Left ventricle myocardium superior (tissue), 1 donor: ENCODE results near the gene SNAI3. TPM values are rescaled to one million over a fixed set of nuclear protein-coding genes. Genes with fewer than 3 reads are reported as not detected.

Source experiments
- ATAC-seq: fragments of 200-7000 bp; cut with Tn5 transposase; one replicate; pipeline ENCODE4 v1.9.1; 2020; ENCODE audit warnings: mild to moderate bottlenecking, moderate library complexity
- DNase-seq: peaks from one replicate; pipeline ENCODE4 v3.0.0-alpha.2; 2020
- intact Hi-C: fragments of 100-400 bp; cut with micrococcal nuclease; formaldehyde crosslinking; loops from one replicate; pipeline ENCODE4 v1.11.0; 2022
- total RNA-seq: library from RNA; stranded (reverse); fragmentation: NEBNext Ultra II Directional; extraction: Animal tissue kit (Norgen Biotek cat#: 25700); gene quantifications from one replicate; pipeline ENCODE4 v1.2.1, GENCODE V29; 2021
- donor health status: DM: no; HTN: yes; CAD: no; lungs with severe emphysema.

SNAI3 gene
- total RNA-seq, 1 donor from 2014 or later, result 3.8 TPM

GRCh38 chr16:88706965-88707826 is 20.9 kb upstream of the SNAI3 start:
- DNase-seq (no peak), ATAC-seq (no peak)
- intact Hi-C loops, result no loop called here

DNA sequence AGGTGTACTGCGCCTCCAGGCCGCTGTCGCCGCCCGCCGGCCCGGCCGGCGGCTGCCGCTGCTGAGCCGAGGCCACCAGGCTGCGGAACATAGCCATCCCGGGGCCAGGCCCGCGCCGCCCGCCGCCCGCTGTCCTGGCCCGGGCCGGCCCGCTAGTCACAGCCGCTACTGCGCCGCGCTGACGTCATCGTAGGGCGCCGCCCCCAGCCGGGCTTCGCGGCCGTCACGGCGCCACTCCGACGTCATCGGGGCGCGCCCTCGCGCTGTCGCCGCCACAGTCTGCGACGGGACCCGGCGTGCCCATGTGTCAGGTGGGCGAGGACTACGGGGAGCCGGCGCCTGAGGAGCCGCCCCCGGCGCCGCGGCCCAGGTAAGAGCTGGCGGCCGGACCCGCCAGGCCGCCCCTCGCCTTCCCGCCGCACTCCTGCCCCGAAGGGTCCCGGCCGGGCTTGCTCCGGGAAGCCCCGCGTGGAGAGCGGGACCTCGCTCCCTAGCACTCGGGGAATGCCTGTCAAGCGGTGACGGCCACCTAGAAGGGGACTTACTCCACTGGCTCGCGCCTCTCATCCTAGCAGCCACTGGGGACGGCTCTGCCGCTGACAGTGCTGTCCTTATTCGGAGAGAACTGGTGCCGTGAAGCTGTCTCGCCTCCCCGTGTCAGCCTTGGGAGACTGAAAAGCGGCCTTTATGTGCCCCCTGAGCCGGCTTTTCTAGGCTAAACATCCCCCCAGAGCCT is 20.1 kb upstream of the SNAI3 start, which contains the start of the genes CTU2 and RNF166:
Gene CTU2 (plus strand): TSS at position 275 of the 736 bp plus-strand sequence. CDS start 28 bp downstream, at position 303.
Gene RNF166 (minus strand): TSS at position 180 of the 736 bp plus-strand sequence. CDS start 83 bp downstream, at position 97.
- DNase-seq (peak; percentile 97), ATAC-seq (peak; percentile 90)
- intact Hi-C loops, result no loop called here

DNA sequence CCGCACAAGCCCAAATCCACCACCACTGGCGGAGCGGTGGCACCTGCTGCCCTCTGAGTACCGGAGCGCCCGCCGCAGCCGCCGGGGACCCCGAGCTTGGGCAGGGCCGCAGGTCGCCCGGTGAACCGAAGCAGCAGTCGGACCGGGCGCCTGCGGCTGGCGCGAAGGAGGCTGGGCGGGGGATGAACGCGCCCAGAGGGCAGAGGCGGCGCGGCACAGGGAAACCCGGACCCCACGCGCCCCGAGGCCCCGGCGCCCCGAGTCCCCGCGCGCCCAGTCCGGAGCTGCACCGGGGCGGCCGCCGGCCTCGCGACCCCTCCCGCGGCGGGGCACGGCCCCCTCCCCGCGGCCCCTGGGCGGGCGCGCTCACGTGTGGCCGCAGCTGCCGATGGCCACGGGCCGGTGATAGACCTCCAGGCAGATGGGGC is 19.5 kb upstream of the SNAI3 start:
- no peak for DNase-seq
- ATAC-seq, result peak; percentile 19
- intact Hi-C loops, result no loop called here

DNA sequence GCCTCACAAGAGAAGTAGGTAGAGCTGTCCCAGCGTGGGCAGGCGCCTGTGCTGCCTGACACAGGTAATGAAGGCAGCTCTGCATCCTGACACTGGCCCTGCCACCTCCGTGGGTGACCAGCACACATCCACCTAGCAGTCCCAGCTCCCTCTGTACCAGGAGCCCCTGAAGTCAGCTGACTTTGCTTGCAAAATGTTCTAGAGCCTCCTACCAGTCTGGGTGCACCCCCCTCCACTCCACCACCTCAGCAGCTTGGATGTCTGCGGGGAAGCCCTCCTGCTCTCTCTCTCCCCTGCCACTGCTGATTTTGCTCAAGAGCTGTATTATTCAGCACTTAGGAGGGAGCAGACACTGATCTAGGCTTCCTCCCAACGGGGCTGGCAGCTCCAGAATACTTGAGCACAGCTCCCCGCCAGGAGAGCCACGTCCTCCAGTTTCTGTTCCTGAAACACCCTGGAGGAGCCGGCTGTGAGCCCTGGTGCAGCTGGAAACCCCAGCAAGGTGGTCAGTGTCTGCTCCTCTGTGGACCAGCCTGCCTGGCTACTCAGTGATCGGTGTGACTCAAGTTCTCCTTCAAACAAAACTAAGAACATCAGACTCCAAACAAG is 18.9 kb upstream of the SNAI3 start:
- DNase-seq, result no peak
- intact Hi-C loops, result no loop called here
- no peak for ATAC-seq

DNA sequence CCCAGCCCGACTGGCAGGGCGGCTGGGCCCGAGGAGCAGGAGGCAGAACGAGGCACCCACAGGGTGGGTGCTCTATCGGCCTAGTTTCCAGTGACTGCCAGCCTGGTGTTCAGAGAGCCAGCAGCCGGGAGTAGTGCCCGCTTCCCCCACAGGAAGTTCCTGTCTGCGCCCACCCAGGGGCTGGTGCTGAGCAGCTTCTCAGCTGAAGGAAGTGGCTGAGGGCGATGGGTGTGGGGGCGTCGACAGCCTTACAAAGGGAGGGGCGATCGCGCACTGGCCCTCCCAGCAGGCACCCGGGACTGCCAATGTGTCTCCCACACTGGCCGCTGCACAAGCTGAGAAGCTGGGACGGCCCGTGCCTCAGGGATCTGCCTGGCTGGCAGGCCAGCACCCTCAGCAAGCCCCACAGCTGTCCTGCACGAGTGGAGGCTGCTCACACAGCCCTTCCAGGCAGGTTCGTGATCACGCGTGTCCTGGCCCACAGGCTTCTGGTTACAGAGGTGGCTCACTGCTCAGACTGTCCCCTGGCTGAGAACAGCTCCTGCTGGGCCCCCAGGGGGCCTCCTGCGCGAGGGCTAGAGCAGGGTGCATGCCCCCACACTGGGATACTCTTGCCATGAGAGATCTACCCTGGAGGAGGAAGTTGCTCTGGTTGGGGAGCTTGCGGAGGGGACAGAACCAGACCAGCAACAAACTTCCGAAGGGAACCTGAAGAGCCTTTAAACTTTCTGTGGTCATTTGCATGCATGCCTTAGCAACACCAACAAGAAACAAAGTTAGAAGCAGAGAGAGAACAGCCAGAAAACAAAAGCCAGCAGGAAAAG is 17.4 kb upstream of the SNAI3 start:
- peak; percentile 7 for ATAC-seq
- peak; percentile 67 for DNase-seq
- intact Hi-C loops, result no loop called here

DNA sequence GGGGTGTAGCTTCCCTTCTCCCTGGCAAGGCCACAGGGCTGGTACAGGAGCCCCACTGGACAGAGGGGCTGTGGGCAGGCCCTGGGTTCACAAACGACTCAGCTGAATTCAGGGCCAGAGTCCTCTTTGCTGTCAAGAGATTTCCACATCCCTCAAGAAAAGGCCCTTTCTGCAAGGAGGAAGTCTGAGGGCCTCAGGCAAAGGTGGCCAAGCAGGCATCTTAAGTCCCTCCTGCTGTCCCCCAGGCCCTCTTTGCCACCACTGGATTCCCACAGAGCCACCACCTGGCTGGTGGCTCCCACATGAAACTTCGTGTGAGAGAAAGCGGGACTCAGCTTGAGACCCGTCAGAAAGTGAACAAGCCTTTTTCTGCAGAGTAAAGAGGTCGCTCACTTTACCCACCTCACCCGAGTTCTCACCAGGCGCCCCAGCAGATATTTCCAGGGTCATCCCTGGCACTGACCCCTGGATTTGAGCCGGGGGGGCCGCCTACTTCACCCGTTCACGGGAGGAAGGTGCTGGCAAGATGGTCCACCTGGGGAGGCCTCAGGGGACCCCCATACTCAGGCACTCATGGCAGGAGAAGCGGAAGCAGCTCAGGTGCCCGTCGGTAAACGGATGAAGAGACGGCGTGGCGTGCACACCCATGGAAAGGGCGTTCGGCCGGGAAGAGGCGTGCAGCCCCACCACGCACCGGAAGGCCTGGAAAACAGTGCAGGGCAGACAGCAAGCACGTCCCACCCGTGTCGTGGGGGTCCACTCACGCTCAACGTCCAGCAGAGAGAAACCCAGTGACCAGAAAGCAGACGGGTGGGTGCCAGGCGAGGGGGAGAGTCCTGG is 16.3 kb upstream of the SNAI3 start:
- DNase-seq (peak; percentile 29), ATAC-seq (no peak)
- intact Hi-C loops, result no loop called here

- ATAC-seq (no peak), DNase-seq (peak; percentile 33)
- intact Hi-C loops, result no loop called here
Measured at GRCh38 chr16:88701581-88702370, 15.5 kb upstream of the SNAI3 start.

DNA sequence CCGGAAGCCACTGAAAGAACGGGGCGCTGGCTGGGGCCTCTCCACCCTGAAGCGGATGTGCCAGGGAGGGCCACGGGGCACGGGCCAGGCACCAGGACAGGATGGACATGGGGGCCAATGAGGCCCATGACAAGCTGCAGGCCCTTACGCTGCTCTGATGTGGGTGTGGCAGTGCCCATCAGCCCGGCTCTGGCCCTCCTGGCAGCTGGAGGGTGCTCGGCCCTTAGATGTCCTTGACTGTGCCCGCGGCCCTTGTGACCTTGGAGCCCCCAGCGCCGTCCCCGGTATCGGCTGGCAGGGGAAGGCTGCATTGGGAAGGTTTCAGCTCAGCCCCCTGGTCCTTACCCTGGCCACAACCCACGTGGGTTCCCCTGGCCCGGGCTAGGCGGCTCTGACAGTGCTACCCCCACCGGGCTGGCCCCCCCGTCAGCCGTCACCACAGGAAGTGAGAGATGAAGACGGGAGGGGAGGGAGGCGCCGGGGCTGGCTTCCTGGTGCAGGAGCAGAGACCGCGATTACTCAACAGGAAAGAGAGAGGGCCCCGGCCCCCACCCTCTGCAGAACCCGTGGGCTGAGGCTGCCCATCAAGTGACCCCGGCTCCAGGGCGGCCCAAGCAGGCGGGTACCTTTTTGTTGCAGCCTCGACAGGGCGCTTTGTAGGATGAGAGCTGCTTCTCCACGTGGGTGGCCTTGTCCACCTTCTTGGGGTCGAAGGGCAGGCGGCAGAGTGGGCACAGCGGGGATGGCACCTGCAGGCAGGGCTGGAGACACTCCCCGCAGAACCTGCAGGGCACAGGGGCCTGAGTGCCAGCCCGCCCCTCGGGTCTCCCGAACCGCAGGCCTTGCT is 14.6 kb upstream of the SNAI3 start:
- intact Hi-C loops, result no loop called here
- peak; percentile 93 for DNase-seq
- ATAC-seq, result peak; percentile 80

- intact Hi-C loops, result no loop called here
- ATAC-seq (no peak), DNase-seq (no peak)
Measured at GRCh38 chr16:88700322-88700635, 14.0 kb upstream of the SNAI3 start.

- intact Hi-C loops, result no loop called here
- ATAC-seq, result no peak
- no peak for DNase-seq
Measured at GRCh38 chr16:88699180-88699579, 12.9 kb upstream of the SNAI3 start.

GRCh38 chr16:88698646-88699045 is 12.3 kb upstream of the SNAI3 start:
- no peak for ATAC-seq
- intact Hi-C loops, result no loop called here
- DNase-seq, result no peak

DNA sequence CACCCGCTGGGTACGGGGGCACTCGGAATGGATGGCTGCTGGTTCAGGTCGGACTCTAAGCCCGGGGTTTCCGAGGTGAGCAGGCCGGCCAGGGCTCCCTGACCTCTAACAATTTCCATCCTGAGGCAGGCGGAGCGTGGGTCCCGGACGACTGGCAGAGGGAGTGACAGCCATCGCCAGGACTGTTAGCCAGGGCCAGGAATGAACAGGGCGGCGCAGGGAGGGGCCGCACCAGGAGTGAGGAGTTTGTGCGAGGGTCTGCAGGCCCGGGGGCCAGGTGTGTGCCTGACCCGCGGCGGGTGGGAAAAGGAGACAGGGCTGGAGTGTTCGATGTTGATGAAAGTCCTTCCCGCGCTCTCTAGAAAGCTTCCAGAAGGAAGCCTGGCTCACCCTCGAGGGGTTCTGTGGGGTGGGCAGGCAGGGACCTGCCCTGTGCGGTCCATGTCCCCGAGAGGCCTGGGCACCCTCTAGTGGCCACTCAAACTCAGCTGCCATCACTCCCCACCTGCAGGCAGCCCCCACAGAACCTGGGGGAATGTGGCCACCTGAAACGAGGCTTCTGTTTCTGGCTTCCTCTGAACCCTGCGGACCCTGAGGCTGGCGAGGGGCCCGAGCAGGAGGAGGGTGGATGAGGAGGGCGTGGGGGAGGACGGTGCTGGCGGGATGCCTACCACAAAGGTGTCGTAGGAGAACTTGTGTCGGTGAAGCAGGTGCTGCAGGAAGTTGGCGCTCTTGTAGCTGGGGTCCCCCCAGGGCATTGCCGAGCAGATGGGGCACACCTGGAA is 11.7 kb upstream of the SNAI3 start:
- DNase-seq, result peak; percentile 29
- intact Hi-C loops, result no loop called here
- ATAC-seq, result peak; percentile 9

GRCh38 chr16:88697116-88697830 is 11.0 kb upstream of the SNAI3 start:
- no peak for ATAC-seq
- intact Hi-C loops, result no loop called here
- DNase-seq, result no peak

GRCh38 chr16:88696441-88696840 is 10.1 kb upstream of the SNAI3 start:
- DNase-seq, result no peak
- no peak for ATAC-seq
- intact Hi-C loops, result no loop called here

- intact Hi-C loops, result no loop called here
- ATAC-seq (no peak), DNase-seq (no peak)
Measured at GRCh38 chr16:88695753-88696152, 9.4 kb upstream of the SNAI3 start.
